GM10248 (cell line): Measurements from ENCODE around the gene HEATR5B.

Experiments used
- CTCF ChIA-PET: fragments of 300-600 bp; sonication (Branson Sonifier 250); formaldehyde crosslinking; extraction: SDS; loops from one replicate; lab custom pipeline; 2021; ENCODE audit warnings: antibody characterized with exemption; lab: Yijun Ruan, JAX
- POLR2A ChIA-PET: fragments of 350-650 bp; sonication (Branson Sonifier 250); formaldehyde crosslinking; extraction: SDS; loops from one replicate; lab custom pipeline; 2020; ENCODE audit warnings: antibody characterized with exemption; lab: Yijun Ruan, JAX
- DNase-seq: peaks from one replicate; pipeline ENCODE4 v3.0.0; 2012; ENCODE audit errors: extremely low spot score
- TF ChIP-seq, protein P1 (sequence below): IDR thresholded peaks from 2 replicates; pipeline ENCODE4 v1.5.1; 2012; ENCODE audit warnings: mild to moderate bottlenecking, low read depth; ENCODE audit errors: extremely low read depth, missing control alignments, control extremely low read depth

HEATR5B gene

GRCh38 chr2:37026050-37026449, 58.1 kb downstream of the HEATR5B start:
- no peak for DNase-seq
- ChIA-PET POLR2A (no interaction called here), CTCF (interaction anchor here (1.1 to 1.2 kb wide), 2 partner anchors 22 to 24 kb away, joined by 3 read pairs; no protein-coding TSS in a partner anchor)
- TF ChIP-seq, protein P1, sequence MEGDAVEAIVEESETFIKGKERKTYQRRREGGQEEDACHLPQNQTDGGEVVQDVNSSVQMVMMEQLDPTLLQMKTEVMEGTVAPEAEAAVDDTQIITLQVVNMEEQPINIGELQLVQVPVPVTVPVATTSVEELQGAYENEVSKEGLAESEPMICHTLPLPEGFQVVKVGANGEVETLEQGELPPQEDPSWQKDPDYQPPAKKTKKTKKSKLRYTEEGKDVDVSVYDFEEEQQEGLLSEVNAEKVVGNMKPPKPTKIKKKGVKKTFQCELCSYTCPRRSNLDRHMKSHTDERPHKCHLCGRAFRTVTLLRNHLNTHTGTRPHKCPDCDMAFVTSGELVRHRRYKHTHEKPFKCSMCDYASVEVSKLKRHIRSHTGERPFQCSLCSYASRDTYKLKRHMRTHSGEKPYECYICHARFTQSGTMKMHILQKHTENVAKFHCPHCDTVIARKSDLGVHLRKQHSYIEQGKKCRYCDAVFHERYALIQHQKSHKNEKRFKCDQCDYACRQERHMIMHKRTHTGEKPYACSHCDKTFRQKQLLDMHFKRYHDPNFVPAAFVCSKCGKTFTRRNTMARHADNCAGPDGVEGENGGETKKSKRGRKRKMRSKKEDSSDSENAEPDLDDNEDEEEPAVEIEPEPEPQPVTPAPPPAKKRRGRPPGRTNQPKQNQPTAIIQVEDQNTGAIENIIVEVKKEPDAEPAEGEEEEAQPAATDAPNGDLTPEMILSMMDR = no peak

DNA sequence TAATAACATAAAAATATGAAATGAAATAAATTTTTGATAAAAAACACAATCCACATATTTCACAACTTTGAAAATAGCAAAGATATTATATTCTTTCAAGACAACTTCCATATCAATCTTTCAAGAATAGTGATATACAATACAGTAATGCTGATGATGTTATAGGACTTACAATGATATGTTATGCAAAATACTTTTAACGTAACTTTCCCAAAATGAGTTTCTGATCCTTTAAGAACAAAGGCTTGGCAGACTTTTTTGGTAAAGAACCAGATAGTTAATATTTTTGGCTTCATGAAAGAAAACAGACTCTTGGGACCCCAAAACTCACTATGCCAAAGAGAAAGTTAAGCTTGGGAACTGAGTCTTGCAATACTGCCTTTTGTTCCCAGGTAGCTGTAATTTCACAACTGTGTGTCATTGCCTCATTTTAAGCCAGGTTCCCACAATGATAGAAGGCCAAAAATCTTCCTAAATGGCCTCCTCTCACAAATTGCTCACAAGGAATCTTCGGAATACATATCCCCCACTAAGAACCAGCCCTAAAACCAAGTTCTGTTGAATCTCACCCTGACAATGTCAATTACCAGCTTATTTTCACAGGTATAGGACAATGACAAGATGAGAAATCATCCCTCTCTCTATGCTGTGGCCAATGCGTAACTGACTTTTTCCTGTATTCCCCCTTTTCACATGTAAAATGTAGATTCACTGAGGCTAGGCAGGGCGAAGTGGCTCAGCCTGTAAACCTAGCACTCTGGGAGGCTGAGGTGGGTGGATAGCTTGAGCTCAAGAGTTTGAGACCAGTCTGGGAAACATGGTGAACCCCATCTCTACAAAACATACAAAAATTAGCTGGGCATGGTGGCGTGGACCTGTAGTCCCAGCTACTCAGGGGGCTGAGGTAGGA, 63.0 kb downstream of the HEATR5B start:
- ChIA-PET POLR2A (no interaction called here), CTCF (interaction anchor here (2.0 kb wide), 1 partner anchor 17 kb away, joined by 6 read pairs; no protein-coding TSS in a partner anchor)
- TF ChIP-seq, protein P1 = no peak
- no peak for DNase-seq

DNA sequence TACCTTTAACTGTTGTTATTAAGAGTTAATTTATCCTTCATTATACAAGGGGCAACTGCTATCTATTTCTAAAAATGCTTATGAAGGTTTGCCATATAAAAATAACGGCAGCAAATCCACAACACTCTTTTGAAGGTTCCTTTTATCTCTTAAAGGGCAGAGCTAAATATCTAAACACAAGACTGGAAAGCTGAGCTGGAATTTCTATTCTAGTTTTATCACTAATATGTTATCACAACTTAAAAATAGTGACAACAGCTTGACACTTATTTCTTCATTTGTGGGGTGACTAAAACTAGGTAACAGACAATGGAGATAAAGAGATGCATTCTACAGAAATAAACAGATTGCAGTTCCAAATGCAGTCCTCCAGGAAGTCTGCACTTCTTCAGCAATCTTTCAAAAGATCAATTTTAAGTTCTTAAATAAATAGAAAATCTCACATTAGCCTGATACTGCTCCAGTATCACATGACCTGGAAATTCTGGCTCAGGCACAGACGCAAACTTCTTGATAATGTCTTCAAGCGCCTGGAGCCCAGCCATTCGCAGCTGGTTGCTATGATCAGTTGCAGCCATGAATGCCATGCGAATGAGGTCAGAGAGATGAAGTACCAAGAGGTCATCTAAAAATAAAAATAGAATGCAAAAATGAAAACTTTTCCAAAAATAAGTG, 63.8 kb downstream of the HEATR5B start:
- POLR2A ChIA-PET = no interaction called here
- TF ChIP-seq, protein P1 = no peak
- DNase-seq = no peak
- CTCF ChIA-PET = interaction anchor here (0.9 to 2.0 kb wide), 3 partner anchors 12 to 22 kb away, joined by 3 to 6 read pairs (median 3); no protein-coding TSS in a partner anchor

DNA sequence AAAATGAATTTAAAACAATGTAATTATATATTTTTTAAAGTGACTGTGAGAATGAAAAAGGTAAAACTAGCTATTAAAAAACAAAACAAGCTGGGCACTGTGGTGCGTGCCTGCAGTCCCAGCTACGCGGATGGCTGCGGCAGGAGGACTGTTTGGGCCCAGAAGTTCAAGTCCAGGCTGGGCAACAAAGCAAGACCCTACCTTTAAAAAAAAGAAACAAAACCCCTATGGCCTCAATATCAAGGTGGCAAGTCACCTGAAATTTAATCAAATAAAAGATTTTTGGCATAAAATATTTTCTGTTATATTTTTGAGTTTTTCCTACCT, 70.9 kb downstream of the HEATR5B start:
- CTCF ChIA-PET = interaction anchor here (0.9 to 1.4 kb wide), 3 partner anchors 19 to 349 kb away, joined by 3 to 4 read pairs (median 3); no protein-coding TSS in a partner anchor
- DNase-seq = no peak
- TF ChIP-seq, protein P1 = no peak
- POLR2A ChIA-PET = interaction anchor here (0.6 kb wide), 1 partner anchor 187 kb away, joined by 3 read pairs; no protein-coding TSS in a partner anchor

DNA sequence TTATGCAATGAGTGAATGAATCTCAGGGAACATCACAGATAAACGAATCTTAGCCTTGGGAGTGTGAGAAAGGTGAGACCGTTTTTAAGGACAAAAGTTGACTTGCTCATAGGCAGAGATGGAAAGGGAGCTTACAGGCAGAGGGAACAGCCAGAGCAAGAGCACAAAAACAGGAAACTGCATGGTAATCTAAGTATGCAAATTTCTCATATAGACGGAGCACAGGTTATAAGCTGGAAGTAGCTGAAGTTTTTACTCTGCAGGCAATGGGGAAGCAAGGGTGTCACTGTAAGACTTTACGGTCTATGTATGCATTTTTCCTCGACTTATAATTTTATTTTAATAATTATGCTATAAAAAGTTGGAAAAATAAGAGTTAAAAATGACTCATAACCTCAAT, 73.0 kb downstream of the HEATR5B start:
- no peak for DNase-seq
- ChIA-PET POLR2A (no interaction called here), CTCF (interaction anchor here (1.1 kb wide), 1 partner anchor 31 kb away, joined by 4 read pairs; no protein-coding TSS in a partner anchor)
- TF ChIP-seq, protein P1 = no peak
